AG04450 (cell line): Measurements from ENCODE around the gene LCA5. TPM values are rescaled to one million over a fixed set of nuclear protein-coding genes. Genes with fewer than 3 reads are reported as not detected.
"Not testable (repeated sequence)": the region's sequence is repeated elsewhere in the genome, so short reads cannot be mapped to it uniquely, and the experiment has no call there.

Source experiments
- CTCF ChIA-PET: fragments of 300-600, 350-600 bp; formaldehyde crosslinking; extraction: SDS; loops from one replicate; lab custom pipeline; 2022; ENCODE audit warnings: antibody characterized with exemption, inconsistent platforms; lab: Charles Lee
- POLR2A ChIA-PET: fragments of 350-600 bp; formaldehyde crosslinking; extraction: SDS; loops from one replicate; lab custom pipeline; 2021; ENCODE audit warnings: antibody characterized with exemption, inconsistent platforms; lab: Yijun Ruan, JAX
- DNase-seq: peaks from one replicate; pipeline ENCODE4 v3.0.0-alpha.2; 2011; ENCODE audit warnings: low read depth, low spot score
- H3K27ac ChIP-seq: one replicate; pipeline ENCODE4 v1.5.1; 2012; ENCODE audit warnings: low read depth, low read length, control low read depth
- H3K27me3 ChIP-seq: one replicate; pipeline ENCODE4 v1.6.0; 2012; ENCODE audit warnings: low read length; ENCODE audit not compliant: control insufficient read depth, insufficient read depth
- H3K4me3 ChIP-seq: 2 replicates; pipeline ENCODE4 v1.5.1; 2011; ENCODE audit warnings: mild to moderate bottlenecking, low read depth, low read length, control low read depth
- H3K9me3 ChIP-seq: 2 replicates; pipeline ENCODE4 v1.5.1; 2012; ENCODE audit warnings: low read length; ENCODE audit not compliant: control insufficient read depth, insufficient read depth
- polyA plus RNA-seq: library from polyadenylated mRNA; depleted of rRNA; stranded (reverse); fragments of >200 nt; gene quantifications from 2 replicates; pipeline ENCODE4 v1.2.3, GENCODE V29; 2011
- TF ChIP-seq, protein P1 (sequence below): IDR thresholded peaks from 2 replicates; pipeline ENCODE4 v1.5.1; 2011; ENCODE audit warnings: low read depth, low read length, control low read depth, inconsistent platforms

The LCA5 gene
- polyA plus RNA-seq, 1 experiment = 4.2 TPM

DNA sequence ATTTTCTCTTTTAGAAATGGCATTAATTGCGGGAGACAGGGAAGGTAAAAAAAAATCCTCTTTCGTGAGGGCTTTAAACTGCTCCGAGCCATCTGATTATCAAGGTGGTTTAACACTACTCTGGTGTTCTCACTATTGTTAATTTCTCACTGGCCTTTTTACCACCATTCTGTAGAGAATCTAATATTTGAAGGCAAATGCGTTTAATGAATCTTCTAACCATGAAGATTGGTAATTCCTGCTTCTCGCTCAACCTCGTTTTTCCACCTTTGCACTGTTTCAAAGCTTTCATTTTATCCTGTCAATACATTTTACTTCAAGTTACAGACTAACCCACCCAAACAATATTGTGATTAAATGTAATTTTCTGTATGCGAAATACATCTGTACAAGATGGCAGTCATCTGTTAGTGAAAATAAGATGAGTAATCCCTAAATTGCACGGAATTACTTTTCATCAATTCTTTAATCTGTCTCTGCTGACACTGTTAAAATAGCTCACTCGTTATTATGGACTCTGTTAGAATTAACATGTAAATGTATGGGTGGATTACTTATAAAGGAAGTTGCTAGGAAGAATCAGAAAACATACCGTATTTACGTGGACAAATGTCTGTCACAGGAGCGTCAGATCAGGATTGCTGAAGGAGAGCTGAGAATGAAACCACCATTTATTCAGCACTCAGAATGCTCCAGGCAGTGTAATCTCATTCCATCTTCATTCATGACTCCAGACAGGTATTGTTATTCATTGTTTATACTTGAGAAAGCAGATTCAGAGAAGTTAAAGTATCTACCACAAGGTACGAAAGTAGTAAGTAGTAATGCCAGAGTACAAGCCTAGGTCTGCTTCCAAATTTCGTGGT is 1.1 kb upstream of the LCA5 start:
- CTCF ChIA-PET = interaction anchor here (1.2 kb wide), 1 partner anchor 32 kb away, joined by 5 read pairs; no protein-coding TSS in a partner anchor

DNA sequence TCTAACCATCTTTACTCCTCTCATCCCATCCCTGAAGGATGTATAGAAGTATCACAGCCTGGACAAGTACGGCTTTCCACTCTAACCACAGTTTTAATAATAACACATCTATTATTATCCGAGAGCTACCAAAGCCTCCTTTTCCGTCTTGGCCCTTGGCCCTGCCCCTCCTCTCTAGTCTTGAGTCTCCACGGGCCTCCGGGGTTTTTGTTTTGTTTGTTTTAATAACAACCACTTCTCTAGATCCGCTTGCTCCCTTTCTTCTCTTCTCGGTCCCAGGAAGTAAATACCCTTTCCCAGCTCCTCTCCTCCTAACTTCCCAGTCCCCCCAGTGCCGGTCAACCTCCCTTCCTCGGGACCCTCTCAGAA is 661 bp downstream of the LCA5 start:
- ChIA-PET POLR2A (interaction anchor here (1.1 to 1.5 kb wide), 3 partner anchors 64 to 459 kb away, joined by 3 to 6 read pairs (median 4); no protein-coding TSS in a partner anchor), CTCF (interaction anchor here (1.2 kb wide), 1 partner anchor 34 kb away, joined by 3 read pairs; no protein-coding TSS in a partner anchor)
- Histone ChIP-seq H3K27ac (peak overlapping the region; percentile 94), H3K4me3 (peak overlapping the region; percentile 87), H3K27me3 (no peaks in the 10 kb centered on the region), H3K9me3 (no peaks in the 10 kb centered on the region)
- DNase-seq = no peak
- TF ChIP-seq, protein P1, sequence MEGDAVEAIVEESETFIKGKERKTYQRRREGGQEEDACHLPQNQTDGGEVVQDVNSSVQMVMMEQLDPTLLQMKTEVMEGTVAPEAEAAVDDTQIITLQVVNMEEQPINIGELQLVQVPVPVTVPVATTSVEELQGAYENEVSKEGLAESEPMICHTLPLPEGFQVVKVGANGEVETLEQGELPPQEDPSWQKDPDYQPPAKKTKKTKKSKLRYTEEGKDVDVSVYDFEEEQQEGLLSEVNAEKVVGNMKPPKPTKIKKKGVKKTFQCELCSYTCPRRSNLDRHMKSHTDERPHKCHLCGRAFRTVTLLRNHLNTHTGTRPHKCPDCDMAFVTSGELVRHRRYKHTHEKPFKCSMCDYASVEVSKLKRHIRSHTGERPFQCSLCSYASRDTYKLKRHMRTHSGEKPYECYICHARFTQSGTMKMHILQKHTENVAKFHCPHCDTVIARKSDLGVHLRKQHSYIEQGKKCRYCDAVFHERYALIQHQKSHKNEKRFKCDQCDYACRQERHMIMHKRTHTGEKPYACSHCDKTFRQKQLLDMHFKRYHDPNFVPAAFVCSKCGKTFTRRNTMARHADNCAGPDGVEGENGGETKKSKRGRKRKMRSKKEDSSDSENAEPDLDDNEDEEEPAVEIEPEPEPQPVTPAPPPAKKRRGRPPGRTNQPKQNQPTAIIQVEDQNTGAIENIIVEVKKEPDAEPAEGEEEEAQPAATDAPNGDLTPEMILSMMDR = no peak

More for the DNA sequence above, 1.1 kb upstream of the LCA5 start:
- TF ChIP-seq, protein P1 = no peak
- no peak overlapping the region for H3K27ac ChIP-seq
- DNase-seq = no peak
- H3K27me3 ChIP-seq = no peaks in the 10 kb centered on the region
- H3K4me3 ChIP-seq = peak overlapping the region; percentile 87
- POLR2A ChIA-PET = no interaction called here
- no peaks in the 10 kb centered on the region for H3K9me3 ChIP-seq

DNA sequence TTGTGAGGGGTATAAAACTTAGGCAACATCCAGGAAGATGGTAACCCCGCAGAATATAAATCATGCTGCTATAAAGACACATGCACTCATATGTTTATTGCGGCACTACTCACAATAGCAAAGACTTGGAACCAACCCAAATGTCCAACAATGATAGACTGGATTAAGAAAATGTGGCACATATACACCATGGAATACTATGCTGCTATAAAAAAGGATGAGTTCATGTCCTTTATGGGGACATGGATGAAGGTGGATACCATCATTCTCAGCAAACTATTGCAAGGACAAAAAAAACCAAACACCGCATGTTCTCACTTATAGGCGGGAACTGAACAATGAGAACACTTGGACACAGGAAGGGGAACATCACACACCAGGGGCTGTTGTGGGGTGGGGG is 7.7 kb downstream of the LCA5 start:
- H3K27ac ChIP-seq, POLR2A ChIA-PET, CTCF ChIA-PET, DNase-seq, H3K9me3 ChIP-seq, H3K27me3 ChIP-seq, H3K4me3 ChIP-seq: not testable (repeated sequence)

DNA sequence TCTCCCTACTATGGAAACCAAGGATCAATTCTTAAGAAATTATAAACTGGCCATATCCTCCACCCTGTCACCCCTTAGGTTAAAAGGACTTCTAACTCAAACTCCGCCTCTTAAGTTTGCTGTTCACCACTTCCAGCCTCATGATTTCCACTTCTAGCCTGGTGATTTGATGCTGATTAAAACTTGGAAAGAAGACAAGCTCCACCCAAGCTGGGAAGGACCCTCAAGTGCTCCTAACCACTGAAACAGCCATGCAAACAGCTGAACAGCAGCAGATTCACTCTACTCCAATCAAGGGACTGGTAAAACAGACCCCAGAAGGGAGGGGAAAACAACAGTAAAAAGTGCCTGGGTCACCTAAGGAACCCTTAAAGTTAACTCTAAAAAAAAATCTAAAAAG is 10.3 kb downstream of the LCA5 start:
- TF ChIP-seq, protein P1 = no peak
- Histone ChIP-seq H3K4me3 (no peak overlapping the region), H3K27me3 (no peaks in the 10 kb centered on the region), H3K27ac (no peak overlapping the region), H3K9me3 (no peaks in the 10 kb centered on the region; the same call in 1 of the 2 replicates)
- CTCF ChIA-PET = no interaction called here
- no peak for DNase-seq
- POLR2A ChIA-PET = no interaction called here

DNA sequence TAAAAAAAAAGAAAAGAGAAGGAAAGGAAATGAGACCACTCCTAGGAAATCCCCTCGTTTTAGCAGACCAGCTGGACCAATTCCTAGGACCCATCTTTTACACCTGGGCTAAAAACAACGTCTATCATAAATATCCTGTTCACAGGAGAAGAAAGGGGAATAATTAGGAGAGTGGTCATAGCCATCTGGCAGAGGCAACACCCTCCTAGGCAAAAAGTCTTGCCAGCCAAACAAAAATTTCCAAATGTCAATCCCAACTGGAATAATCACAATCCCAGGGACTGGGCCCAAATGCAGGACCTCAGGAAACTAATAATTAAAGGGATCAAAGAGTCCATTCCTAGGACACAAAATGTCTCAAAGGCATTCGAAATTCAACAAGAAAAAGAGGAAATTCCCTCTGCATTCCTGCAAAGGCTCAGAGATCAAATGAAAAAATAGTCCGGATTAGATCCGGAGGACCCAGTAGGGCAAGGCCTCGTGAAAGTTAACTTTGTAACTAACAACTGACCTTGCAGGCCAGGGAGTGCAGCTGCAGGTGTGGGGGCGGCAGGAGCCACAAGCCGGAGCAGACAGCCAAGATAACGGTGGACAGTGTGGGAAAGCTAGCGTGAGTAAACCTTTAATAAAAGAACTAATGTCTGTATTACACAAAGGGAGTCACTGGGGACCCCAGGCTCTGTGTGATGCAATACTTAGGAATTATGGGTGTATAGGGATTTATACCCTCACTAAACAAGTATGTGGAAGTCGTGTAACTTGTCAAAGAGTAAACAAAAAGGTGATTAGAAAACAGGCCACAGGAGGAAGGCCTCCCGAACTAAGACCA is 11.7 kb downstream of the LCA5 start:
- Histone ChIP-seq H3K27me3 (no peaks in the 10 kb centered on the region), H3K9me3 (no peaks in the 10 kb centered on the region; the same call in 1 of the 2 replicates), H3K4me3 (no peak overlapping the region), H3K27ac (no peak overlapping the region)
- CTCF ChIA-PET = no interaction called here
- TF ChIP-seq, protein P1 = no peak
- POLR2A ChIA-PET = no interaction called here
- no peak for DNase-seq
